HG03097 (cell line): ENCODE measurements around the gene FBXO40.

Experiments
- ATAC-seq: cut with Tn5 transposase; IDR thresholded peaks from one replicate; pipeline ENCODE4 v1.9.1; 2021; ENCODE audit not compliant: unreplicated experiment, low FRiP score

FBXO40 gene

DNA sequence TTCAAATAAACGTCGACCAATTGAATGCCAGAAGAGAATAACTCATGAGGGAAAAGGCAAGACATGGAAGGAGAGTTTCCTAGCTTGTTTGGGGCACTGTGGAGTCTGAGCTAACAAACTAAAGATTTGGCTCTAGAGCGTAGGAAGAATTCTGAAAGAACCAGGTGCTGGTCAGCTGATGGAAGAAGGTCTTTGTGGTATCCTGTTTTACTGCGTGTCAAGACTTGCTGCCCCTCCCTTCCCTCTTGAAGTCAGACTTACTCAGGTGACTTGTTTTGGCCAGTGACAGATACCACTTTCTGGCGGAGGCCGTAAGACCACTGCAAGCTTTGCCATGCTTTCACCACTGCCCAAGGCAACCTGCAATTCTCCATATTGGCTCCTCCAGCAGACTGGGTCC, 68.2 kb downstream of the FBXO40 start:
- ATAC-seq = no peak

GRCh38 chr3:121662742-121663141, 69.6 kb downstream of the FBXO40 start:
- no peak for ATAC-seq

DNA sequence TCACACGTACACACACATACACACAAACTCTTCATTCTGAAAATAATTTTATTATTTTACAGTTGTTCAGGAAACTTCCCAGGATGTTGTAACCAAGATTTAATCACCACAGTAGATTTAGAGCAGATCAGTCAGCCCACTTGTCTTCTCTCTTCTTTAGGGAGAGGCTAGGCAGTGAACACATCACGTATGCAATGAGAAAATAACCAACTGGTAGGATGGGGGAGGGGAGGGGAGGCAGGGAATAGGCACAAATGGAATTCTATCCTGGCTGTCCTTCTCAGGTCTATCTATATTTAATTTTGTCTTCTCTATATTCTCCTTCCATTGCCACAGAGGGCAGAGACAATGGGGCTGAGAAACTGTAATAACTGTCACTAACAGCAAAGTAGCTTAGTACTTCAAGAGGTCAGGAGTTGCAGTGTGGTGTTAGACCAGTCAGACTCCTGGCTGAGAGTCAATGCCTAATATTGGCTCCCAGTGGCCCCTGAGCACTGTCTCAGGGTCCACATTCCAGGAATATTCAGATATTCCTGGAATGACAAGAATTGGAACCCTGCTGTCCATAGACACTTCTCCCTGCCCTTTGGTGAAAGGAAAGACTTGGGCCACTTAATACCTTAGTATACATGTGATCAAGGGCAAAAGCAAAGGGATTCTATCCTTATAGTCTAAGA, 70.1 kb downstream of the FBXO40 start:
- no peak for ATAC-seq

DNA sequence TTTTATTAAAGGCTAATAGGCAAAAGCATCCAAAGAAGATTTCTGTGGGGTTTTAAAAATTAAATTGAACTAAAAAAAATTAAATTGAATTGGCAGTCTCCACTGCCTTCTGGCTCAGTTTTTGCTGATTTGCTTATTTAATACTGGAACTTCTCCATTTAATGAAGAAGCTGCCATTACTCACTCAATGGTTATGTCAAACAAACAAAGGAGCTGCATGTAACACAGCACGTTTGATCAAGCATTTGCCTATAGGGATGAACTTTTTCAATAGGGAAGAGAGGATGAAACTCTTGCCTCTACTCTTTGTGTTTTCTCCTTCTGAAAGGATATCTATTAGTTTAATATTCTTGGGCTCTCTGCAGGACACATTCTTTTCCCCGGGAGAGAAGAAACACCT, 72.3 kb downstream of the FBXO40 start:
- ATAC-seq = no peak

DNA sequence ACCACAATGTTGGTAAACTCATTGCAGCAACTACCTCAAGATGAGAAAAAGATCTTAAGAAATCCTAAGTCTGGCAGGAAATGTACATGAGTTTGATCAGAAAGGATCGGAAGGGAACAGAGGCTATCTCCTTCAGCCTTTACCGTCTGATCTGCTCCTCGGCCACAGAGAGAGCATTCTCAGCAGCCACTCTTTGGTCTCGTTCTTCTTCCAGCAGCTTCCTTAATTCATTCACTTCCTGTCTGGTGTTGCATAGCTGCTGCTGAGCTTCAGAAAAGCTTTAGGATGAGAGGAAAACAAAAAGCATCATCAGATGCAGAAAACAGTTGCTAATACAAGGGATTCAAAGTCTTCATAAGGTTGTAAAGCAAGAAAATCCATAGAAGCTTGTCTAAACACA, 74.2 kb downstream of the FBXO40 start:
- no peak for ATAC-seq

DNA sequence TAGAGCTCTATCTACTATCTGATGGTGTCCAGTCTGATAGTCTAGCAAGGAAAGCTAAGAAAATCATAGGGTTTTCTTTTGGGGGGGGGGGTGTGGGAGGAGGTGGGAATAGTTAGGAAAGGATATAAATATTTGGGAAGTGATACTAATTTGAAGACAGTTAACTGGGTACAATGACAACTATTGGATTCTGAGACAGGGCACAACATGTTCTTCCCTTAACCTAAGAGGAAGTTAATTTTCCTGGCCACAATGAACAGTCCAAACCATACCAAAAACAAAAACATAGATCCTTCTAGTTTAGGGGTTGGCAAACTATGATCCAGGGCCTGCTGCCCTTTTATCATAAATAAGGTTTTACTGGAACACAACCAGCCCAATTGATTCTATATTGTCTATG, 77.5 kb downstream of the FBXO40 start:
- no peak for ATAC-seq

DNA sequence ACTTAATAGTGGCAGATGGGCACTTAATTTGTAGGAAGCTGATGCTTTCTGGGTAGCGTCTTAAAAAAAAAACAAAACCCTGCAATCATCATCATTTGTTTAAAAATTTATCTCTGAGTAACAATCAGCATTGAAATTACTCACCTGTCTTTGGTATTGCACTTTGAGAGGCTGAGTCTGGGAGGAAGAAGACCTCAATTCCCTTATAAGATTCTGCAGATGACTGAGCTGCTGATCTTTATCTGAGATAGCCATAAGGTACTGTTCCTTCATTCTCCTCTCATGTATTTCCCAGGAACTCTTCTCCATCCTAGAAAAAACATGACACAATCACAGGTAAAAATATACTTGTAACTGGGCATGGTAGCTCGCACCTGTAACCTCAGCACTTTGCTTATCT, 84.0 kb downstream of the FBXO40 start:
- ATAC-seq = no peak
